GM12878 (cell line): ENCODE results near the gene RAC3.
A peak's percentile ranks its signal among the peaks of the same experiment; 100 is the strongest.

Source experiments
- CTCF ChIP-seq, 3 experiments: IDR thresholded peaks in 2 of 3; conservative IDR thresholded peaks in 1 of 3; 2 replicates each; pipeline ENCODE4 v1.5.1; 2011; ENCODE audit warnings: low read depth in 3 of 3, low read length in 3 of 3, mild to moderate bottlenecking in 3 of 3, control low read depth in 2 of 3, moderate library complexity in 2 of 3, inconsistent platforms in 1 of 3, mixed read lengths in 1 of 3; ENCODE audit not compliant: control insufficient read depth in 2 of 3, insufficient read depth in 1 of 3; ENCODE audit errors: extremely low read depth in 1 of 3
- POLR2A ChIP-seq: IDR thresholded peaks from 2 replicates; pipeline ENCODE4 v1.6.1; 2011; ENCODE audit warnings: low read depth, mild to moderate bottlenecking, low read length
- RBBP5 ChIP-seq: fragments of 200-600 bp; sonication (generic); conservative IDR thresholded peaks from 2 replicates; pipeline ENCODE4 v1.6.1; 2016
- TAF1 ChIP-seq: IDR thresholded peaks from 2 replicates; pipeline ENCODE4 v1.6.1; 2011; ENCODE audit warnings: mild to moderate bottlenecking, low read depth, low read length, borderline replicate concordance

GRCh38 chr17:82055023-82055964, 23.8 kb downstream of the RAC3 start:
- TF ChIP-seq CTCF (IDR thresholded peaks at IDR 0.05 in 2 of 3, conservative IDR thresholded peaks at IDR 0.05 in 1 of 3; ENCODE audit: control insufficient read depth in 2 of 3, extremely low read depth in 1 of 3, insufficient read depth in 1 of 3, low read depth in 3 of 3, low read length in 3 of 3) (no peak), RBBP5 (no peak), POLR2A (peak; percentile 59), TAF1 (no peak)
